ENCODE results near the gene RELT. TPM values are rescaled to one million over a fixed set of nuclear protein-coding genes. Genes with fewer than 3 reads are reported as not detected.

The RELT gene
- total and polyA plus RNA-seq, 2 donors (not counting 1 experiment from before 2014, with no cell fraction given) = 71.6 to 92.4 TPM

DNA sequence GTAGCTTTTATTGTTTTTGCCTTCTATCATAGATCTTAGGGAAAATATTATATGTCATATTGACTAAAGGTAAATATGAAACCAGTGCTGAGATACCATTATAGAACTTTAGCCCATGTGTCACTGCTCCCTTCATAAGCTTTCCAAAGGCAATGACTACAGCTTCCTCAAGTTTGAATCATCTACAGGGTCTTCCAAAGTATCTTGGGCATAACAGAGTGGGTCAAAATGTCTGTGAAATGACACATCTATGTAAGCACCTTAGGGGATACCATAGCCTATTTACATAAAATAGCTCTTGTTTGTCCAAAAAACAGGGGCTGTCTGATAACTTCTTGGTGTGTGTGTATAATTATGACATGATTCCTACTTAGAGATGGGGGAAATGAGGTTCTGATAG lies 52.5 kb downstream of the RELT start:
- Histone ChIP-seq H3K4me2 (replicated peaks; ENCODE audit: low read depth, low read length, poor library complexity, severe bottlenecking) (no peak overlapping the region), H3K4me3 (ENCODE audit: control extremely low read depth in 1 of 5, extremely low read depth in 1 of 5, insufficient read depth in 1 of 5, low read depth in 2 of 5, low read length in 4 of 5) (no peak overlapping the region), H3K9me3 (ENCODE audit: control extremely low read depth in 1 of 3, control insufficient read depth in 2 of 3, insufficient read depth in 1 of 3, low read length in 2 of 3) (no peaks in the 10 kb centered on the region), H3K27me3 (replicated peaks in 1 of 4; ENCODE audit: control extremely low read depth in 1 of 4, control insufficient read depth in 3 of 4, insufficient read depth in 4 of 4, low read length in 3 of 4) (no peaks in the 10 kb centered on the region), H3K79me2 (ENCODE audit: control insufficient read depth, insufficient read depth, low read length) (no peaks in the 10 kb centered on the region), H3K36me3 (replicated peaks in 1 of 2; ENCODE audit: control extremely low read depth in 1 of 2, control insufficient read depth in 1 of 2, extremely low read depth in 1 of 2, insufficient read depth in 2 of 2, low read length in 1 of 2) (peaks cover 0 to 2% of the 10 kb centered on the region in 2 experiments), H3K27ac (ENCODE audit: low read length in 2 of 2) (no peak overlapping the region), H4K20me1 (ENCODE audit: control insufficient read depth, insufficient read depth, low read length, poor library complexity, severe bottlenecking) (peaks cover 5% of the 10 kb centered on the region), H3K9ac (ENCODE audit: low read length) (no peak overlapping the region), H2AFZ (ENCODE audit: insufficient read depth, low read depth, low read length, poor library complexity, severe bottlenecking) (no peak overlapping the region), H3K4me1 (ENCODE audit: control insufficient read depth in 2 of 2, insufficient read depth in 2 of 2, low read length in 2 of 2) (no peaks in the 10 kb centered on the region)
- no peak overlapping the region for H3K27ac Mint-ChIP-seq
- DNase-seq = no peak
- POLR2A ChIA-PET = no interaction called here
- intact Hi-C loops (cut with micrococcal nuclease) = no loop called here
- no peak for ATAC-seq (ENCODE audit: low read depth)
- no peaks in the 10 kb centered on the region for H3K9me3 Mint-ChIP-seq (ENCODE audit: insufficient read depth)
- CTCF ChIA-PET = interaction anchor here (0.6 kb wide), 1 partner anchor 365 kb away, joined by 3 read pairs; no protein-coding TSS in a partner anchor
- H3K4me3 Mint-ChIP-seq = no peak overlapping the region
- H3K4me1 Mint-ChIP-seq = peaks cover 11% of the 10 kb centered on the region
- no peaks in the 10 kb centered on the region for H3K27me3 Mint-ChIP-seq
- no peak for TF ChIP-seq EZH2 (IDR thresholded peaks at IDR 0.05; ENCODE audit: borderline replicate concordance, insufficient read depth, low read depth, low read length, poor library complexity, severe bottlenecking)
- TF ChIP-seq, protein P1, sequence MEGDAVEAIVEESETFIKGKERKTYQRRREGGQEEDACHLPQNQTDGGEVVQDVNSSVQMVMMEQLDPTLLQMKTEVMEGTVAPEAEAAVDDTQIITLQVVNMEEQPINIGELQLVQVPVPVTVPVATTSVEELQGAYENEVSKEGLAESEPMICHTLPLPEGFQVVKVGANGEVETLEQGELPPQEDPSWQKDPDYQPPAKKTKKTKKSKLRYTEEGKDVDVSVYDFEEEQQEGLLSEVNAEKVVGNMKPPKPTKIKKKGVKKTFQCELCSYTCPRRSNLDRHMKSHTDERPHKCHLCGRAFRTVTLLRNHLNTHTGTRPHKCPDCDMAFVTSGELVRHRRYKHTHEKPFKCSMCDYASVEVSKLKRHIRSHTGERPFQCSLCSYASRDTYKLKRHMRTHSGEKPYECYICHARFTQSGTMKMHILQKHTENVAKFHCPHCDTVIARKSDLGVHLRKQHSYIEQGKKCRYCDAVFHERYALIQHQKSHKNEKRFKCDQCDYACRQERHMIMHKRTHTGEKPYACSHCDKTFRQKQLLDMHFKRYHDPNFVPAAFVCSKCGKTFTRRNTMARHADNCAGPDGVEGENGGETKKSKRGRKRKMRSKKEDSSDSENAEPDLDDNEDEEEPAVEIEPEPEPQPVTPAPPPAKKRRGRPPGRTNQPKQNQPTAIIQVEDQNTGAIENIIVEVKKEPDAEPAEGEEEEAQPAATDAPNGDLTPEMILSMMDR (IDR thresholded peaks at IDR 0.05) = no peak

DNA sequence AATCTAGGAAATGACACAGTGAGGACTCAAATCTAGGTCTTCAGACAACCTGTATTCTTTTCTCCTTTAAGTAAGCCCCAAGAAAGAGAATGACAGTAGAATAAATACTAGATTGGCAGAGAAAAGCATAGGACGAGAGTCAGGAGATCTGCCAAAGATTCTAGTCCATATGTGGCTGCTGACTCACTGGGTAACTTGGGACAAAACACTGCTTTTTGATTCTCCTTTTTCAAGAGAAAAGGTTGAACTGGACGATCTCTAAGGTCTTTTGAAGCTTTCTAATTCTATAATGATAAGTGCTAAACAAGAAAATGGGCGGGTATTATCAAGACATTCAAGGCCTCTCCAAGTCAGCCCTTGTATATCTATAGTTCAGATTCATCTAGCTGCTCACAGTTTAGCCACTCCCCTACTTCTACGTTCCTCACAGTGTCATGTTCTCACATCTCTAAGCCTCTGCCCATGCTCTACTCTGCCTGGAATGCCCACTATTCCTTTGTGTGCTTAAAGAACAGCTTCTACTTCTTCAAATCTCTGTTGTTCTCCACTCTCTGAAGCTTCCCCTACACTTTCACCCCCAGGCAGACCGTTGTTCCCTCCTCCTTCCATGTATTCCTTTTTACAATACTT lies 53.0 kb downstream of the RELT start:
- no peak for ATAC-seq (ENCODE audit: low read depth)
- Histone ChIP-seq H3K27me3 (replicated peaks in 1 of 4; ENCODE audit: control extremely low read depth in 1 of 4, control insufficient read depth in 3 of 4, insufficient read depth in 4 of 4, low read length in 3 of 4) (no peaks in the 10 kb centered on the region), H2AFZ (ENCODE audit: insufficient read depth, low read depth, low read length, poor library complexity, severe bottlenecking) (no peak overlapping the region), H3K27ac (ENCODE audit: low read length in 2 of 2) (no peak overlapping the region), H3K9me3 (ENCODE audit: control extremely low read depth in 1 of 3, control insufficient read depth in 2 of 3, insufficient read depth in 1 of 3, low read length in 2 of 3) (no peaks in the 10 kb centered on the region), H3K79me2 (ENCODE audit: control insufficient read depth, insufficient read depth, low read length) (no peaks in the 10 kb centered on the region), H3K4me3 (ENCODE audit: control extremely low read depth in 1 of 5, extremely low read depth in 1 of 5, insufficient read depth in 1 of 5, low read depth in 2 of 5, low read length in 4 of 5) (no peak overlapping the region), H3K9ac (ENCODE audit: low read length) (no peak overlapping the region), H3K36me3 (replicated peaks in 1 of 2; ENCODE audit: control extremely low read depth in 1 of 2, control insufficient read depth in 1 of 2, extremely low read depth in 1 of 2, insufficient read depth in 2 of 2, low read length in 1 of 2) (peaks cover 0 to 2% of the 10 kb centered on the region in 2 experiments), H3K4me1 (ENCODE audit: control insufficient read depth in 2 of 2, insufficient read depth in 2 of 2, low read length in 2 of 2) (no peaks in the 10 kb centered on the region), H3K4me2 (replicated peaks; ENCODE audit: low read depth, low read length, poor library complexity, severe bottlenecking) (no peak overlapping the region), H4K20me1 (ENCODE audit: control insufficient read depth, insufficient read depth, low read length, poor library complexity, severe bottlenecking) (peaks cover 5% of the 10 kb centered on the region)
- no peak for DNase-seq
- 97% methylated on average over 3 of the region's 5 CpGs for WGBS (ENCODE audit: insufficient coverage)
- Mint-ChIP-seq H3K4me1 (peaks cover 11% of the 10 kb centered on the region), H3K4me3 (no peak overlapping the region), H3K9me3 (ENCODE audit: insufficient read depth) (no peaks in the 10 kb centered on the region), H3K27ac (no peak overlapping the region), H3K27me3 (no peaks in the 10 kb centered on the region)
- CTCF ChIA-PET = interaction anchor here (0.6 to 0.9 kb wide), 3 partner anchors 77 to 365 kb away, joined by 3 read pairs; no protein-coding TSS in a partner anchor
- TF ChIP-seq, protein P1 (IDR thresholded peaks at IDR 0.05) = no peak
- TF ChIP-seq EZH2 (IDR thresholded peaks at IDR 0.05; ENCODE audit: borderline replicate concordance, insufficient read depth, low read depth, low read length, poor library complexity, severe bottlenecking) = no peak
- POLR2A ChIA-PET = interaction anchor here (0.6 kb wide), 1 partner anchor 29 kb away, joined by 4 read pairs; no protein-coding TSS in a partner anchor
- intact Hi-C loops (cut with micrococcal nuclease) = no loop called here
